ENCODE results near the gene OPCML. TPM values are rescaled to one million over a fixed set of nuclear protein-coding genes. Genes with fewer than 3 reads are reported as not detected.

OPCML gene
- total and polyA plus RNA-seq, 2 experiments from 2014 or later = 1.2 to 4.4 TPM

GRCh38 chr11:133137939-133138338 is 394.4 kb downstream of the OPCML start:
- no peak overlapping the region for H3K27ac ChIP-seq (ENCODE audit: low read depth)
- no peaks in the 10 kb centered on the region for H3K27me3 ChIP-seq (ENCODE audit: insufficient read depth)
- no peak overlapping the region for H3K4me3 Mint-ChIP-seq
- H3K9me2 ChIP-seq (ENCODE audit: insufficient read depth) = peaks cover 9% of the 10 kb centered on the region
- peaks cover 3% of the 10 kb centered on the region for H3K27me3 Mint-ChIP-seq (ENCODE audit: insufficient read depth, low read depth, poor library complexity)
- no peaks in the 10 kb centered on the region; the same call in 2 of the 3 replicates for H3K36me3 Mint-ChIP-seq (ENCODE audit: low read depth)
- TF ChIP-seq, protein P1, sequence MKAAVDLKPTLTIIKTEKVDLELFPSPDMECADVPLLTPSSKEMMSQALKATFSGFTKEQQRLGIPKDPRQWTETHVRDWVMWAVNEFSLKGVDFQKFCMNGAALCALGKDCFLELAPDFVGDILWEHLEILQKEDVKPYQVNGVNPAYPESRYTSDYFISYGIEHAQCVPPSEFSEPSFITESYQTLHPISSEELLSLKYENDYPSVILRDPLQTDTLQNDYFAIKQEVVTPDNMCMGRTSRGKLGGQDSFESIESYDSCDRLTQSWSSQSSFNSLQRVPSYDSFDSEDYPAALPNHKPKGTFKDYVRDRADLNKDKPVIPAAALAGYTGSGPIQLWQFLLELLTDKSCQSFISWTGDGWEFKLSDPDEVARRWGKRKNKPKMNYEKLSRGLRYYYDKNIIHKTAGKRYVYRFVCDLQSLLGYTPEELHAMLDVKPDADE (IDR thresholded peaks at IDR 0.05) = no peak
- TF ChIP-seq JUNB (IDR thresholded peaks at IDR 0.05; ENCODE audit: unreplicated experiment) (no peak), EZH2phosphoT487 (IDR thresholded peaks at IDR 0.05; ENCODE audit: unreplicated experiment) (no peak), STAT1 (IDR thresholded peaks at IDR 0.05; ENCODE audit: unreplicated experiment) (no peak), POLR2AphosphoS5 (IDR thresholded peaks at IDR 0.05; ENCODE audit: low read depth) (no peak), CREB1 (CRISPR knock-in tag; IDR thresholded peaks at IDR 0.05; ENCODE audit: low read depth) (no peak), CTCF (conservative IDR thresholded peaks at IDR 0.05; ENCODE audit: low read depth in 2 of 2) (no peak), ZNF462 (CRISPR knock-in tag; IDR thresholded peaks at IDR 0.05) (no peak), EZH2 (IDR thresholded peaks at IDR 0.05; ENCODE audit: low read depth, unreplicated experiment) (no peak)
- no peak overlapping the region for H3K4me3 ChIP-seq
- H3K4me1 ChIP-seq (ENCODE audit: insufficient read depth) = peaks cover 17% of the 10 kb centered on the region
- no peaks in the 10 kb centered on the region for H3K36me3 ChIP-seq (ENCODE audit: insufficient read depth)
- no peaks in the 10 kb centered on the region for H3F3A ChIP-seq (replicated peaks; ENCODE audit: low read depth)
- peaks cover 29% of the 10 kb centered on the region for H3K4me1 Mint-ChIP-seq
- H4K20me1 ChIP-seq (replicated peaks; ENCODE audit: insufficient read depth) = no peaks in the 10 kb centered on the region
- H3K9me3 Mint-ChIP-seq = no peaks in the 10 kb centered on the region; the same call in 1 of the 3 replicates
- no peak overlapping the region for H3K4me2 ChIP-seq
- DNase-seq (ENCODE audit: low spot score) (no peak), ATAC-seq (no peak)
- H3K27ac Mint-ChIP-seq = no peak overlapping the region
- H2AFZ ChIP-seq = no peak overlapping the region
- no peaks in the 10 kb centered on the region for H3K79me2 ChIP-seq (replicated peaks; ENCODE audit: insufficient read depth)

Data from GM23338 (cell line).